GM19372 (cell line): ENCODE data around the gene RDX.

Experiments
- ATAC-seq: cut with Tn5 transposase; IDR thresholded peaks from one replicate; pipeline ENCODE4 v1.9.1; 2021; ENCODE audit warnings: mild to moderate bottlenecking, low read depth, moderate library complexity; ENCODE audit not compliant: unreplicated experiment

Gene RDX

DNA sequence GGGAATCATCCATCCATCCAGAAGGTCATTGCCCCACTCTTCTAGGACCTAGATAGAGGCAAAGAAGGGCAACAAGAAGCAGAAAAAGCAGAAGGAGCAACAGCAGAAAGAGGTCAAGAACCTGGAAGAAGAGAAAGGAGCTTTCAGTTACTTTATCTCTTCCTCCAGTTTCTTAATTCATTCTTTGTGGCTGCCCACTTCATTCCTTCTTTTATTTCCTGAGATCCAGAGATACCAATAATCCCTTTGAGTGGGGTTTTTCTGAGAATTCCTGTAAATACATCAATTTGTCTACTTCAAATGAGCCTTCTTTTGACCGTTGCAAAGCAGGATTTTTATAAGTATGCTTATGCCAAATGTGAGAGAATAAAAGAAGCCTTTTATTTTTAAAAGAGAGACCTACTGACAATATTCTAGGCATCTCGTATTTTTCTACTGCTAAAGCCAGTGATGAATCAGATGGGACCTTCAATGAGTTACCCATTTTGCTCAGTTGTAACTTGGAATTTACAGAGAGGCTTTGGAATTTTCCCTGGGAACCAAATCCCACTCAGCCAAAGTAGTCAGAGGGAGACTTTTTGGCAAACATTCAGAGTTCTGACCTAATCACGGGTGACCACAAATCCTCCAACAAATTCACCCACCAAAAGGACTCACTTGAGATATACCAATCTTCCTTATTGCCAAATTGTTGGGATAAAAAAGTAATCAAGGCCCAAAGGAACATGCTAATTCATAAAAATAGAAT, 148.3 kb downstream of the RDX start:
- ATAC-seq, result no peak

GRCh38 chr11:110141812-110142211, 154.6 kb downstream of the RDX start:
- no peak for ATAC-seq

DNA sequence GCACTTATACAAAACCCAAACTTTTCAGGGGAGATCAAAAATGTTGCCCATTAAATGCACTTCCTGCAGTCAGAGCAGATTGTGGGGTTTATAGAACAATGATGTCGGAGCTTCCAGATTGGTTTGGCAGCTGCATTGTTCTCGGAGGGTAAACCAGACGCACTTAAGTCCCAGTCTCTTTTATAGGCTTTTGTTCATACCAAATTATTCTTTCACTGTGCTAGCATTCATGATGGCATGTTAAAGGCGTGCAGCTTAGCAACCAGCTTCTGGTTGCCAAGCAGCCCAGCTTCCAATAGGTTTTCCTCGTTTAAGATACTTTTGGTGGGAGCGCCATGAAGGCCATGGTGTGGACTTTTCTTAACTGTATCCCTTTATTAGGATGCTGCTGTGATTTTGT, 162.3 kb downstream of the RDX start:
- ATAC-seq, result no peak

DNA sequence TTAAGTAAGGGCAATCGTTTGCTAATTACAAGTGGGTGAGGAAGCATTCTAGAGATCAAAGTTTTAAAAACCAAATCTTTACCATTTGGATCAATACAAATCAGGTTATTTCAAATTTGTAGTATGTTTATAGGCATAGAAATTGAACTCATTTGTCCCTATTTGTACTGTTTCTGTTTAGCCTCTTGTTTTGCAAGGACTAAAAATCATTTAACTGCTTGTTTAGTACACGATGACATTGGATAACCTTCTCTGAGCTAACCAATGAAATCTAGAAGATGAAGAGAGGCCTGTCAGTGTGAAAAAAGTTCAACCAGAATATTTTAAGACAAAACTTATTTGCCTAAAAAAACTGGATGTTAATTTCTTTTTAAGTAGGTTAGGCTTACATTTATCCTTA, 163.3 kb downstream of the RDX start:
- no peak for ATAC-seq

DNA sequence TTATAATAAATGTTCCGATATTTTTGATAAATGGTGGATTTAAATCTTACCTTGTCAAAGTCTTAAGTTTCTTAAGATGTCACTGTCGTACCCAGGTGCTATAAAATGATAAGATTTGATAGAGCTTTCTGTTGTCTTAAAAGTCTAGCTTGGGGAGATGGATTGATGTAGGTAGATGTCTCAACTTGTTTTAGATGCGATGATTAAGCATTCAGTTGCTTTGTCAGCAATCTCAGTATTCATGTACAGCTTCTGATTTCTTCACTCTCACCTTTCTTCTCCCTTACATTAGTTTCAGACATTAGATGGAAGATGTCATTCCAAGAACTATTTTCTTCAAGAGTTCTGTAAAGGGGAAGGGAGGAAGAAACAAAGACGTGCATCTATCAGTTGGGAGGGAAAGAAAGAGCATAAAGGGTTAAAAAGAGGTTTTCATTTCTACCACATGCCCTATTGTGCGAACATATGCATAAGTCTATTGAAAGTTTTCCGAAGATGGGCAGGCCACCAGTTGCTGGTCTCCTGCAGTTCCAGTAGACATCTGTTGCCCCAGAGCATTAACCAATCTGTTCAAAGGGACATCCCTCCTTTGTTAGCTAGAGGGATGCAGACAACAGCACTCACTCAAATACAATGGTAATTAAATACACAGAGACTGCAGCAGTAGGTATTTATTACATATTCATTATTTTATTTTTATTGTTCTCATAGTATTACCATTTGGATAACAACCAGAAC, 164.9 kb downstream of the RDX start:
- no peak for ATAC-seq

- ATAC-seq, result no peak
These were observed 165.7 kb downstream of the RDX start for GRCh38 chr11:110130642-110131238.

DNA sequence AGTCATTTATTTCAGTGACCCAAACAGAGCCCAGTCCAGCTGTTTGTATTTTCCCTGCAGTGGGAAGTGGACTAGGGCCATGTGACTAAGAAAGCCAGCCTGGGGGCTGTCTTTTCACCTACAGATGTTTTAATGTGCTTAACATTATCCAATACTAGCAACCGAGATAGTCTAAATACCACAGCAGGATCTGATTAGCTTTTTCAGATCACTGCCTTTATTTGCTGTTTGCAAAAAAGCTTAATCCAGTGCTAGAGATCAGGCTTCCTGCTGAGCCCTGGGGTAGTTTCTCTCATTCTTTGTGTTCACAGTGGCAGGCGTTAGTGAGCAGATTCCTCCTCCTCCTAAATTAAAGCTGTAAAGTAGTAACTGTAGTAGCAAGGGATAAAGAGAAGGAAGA, 168.3 kb downstream of the RDX start:
- no peak for ATAC-seq

- ATAC-seq, result no peak
These were observed 169.5 kb downstream of the RDX start for GRCh38 chr11:110126936-110127335.

DNA sequence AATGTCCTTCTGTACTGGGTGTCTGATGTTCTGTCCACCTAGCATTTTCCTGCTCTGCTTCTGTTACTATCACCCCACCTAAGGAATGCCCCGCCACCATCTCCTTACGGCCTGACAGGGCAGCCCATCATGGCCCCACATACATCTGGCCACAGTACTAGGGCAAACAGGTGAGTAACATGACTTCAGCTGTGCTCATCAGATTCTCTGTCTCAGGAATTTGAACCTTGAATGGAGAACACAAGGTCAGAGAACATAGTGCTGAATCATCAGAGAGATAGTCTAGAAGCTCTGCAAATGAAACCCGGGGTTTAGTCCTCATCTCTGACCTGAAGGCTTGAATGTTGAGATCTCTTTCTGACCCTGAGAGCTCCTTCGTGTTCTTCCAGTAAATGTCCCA, 170.8 kb downstream of the RDX start:
- ATAC-seq, result no peak
